ENCODE results near the gene ZBTB1. TPM values are rescaled to one million over a fixed set of nuclear protein-coding genes. Genes with fewer than 3 reads are reported as not detected.
"Not testable (repeated sequence)": the region's sequence is repeated elsewhere in the genome, so short reads cannot be mapped to it uniquely, and the experiment has no call there.

Gene ZBTB1
- total RNA-seq, 2 experiments from 2014 or later, result 146 to 147 TPM

DNA sequence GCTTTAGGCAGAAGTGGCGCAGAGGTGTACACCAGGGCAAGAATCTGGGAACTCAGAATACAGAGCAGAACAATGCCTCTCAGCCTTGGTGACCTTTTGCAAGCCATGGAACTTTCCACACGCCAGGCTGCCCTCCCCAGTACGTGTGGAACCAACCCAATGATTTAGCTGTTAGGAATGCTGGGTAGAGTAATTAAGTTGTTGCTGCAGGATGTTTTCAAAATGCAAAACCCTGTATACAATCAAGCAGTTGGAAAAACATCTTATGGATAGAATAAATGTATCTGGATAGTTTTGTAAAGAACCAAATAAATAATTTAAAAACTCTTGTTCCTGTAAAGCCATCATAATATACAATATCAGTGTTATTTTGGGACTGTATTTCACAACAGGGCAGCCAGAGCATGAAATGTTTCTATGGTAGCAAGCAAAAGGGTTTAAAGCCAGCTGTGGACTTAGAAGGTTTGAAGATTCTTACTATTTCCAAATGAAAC, 64.6 kb downstream of the ZBTB1 start:
- Histone ChIP-seq H3K27me3 (ENCODE audit: control insufficient read depth in 1 of 2, insufficient read depth in 2 of 2, low read length in 2 of 2) (no peaks in the 10 kb centered on the region), H3K36me3 (ENCODE audit: insufficient read depth, low read length) (no peaks in the 10 kb centered on the region), H3K4me3 (ENCODE audit: low read length) (no peak overlapping the region), H3K9me3 (ENCODE audit: control insufficient read depth in 1 of 2, insufficient read depth in 1 of 2, low read length in 2 of 2) (no peaks in the 10 kb centered on the region), H3K4me1 (ENCODE audit: insufficient read depth, low read length) (no peaks in the 10 kb centered on the region), H3K27ac (ENCODE audit: low read depth in 1 of 2, low read length in 2 of 2) (no peak overlapping the region)
- no peak overlapping the region for H3K27ac Mint-ChIP-seq
- H3K4me1 Mint-ChIP-seq (ENCODE audit: low read depth), result no peaks in the 10 kb centered on the region
- ChIA-PET POLR2A (no interaction called here), CTCF (no interaction called here)
- intact Hi-C loops (cut with DNase I, micrococcal nuclease), result no loop called here
- TF ChIP-seq, protein P1, sequence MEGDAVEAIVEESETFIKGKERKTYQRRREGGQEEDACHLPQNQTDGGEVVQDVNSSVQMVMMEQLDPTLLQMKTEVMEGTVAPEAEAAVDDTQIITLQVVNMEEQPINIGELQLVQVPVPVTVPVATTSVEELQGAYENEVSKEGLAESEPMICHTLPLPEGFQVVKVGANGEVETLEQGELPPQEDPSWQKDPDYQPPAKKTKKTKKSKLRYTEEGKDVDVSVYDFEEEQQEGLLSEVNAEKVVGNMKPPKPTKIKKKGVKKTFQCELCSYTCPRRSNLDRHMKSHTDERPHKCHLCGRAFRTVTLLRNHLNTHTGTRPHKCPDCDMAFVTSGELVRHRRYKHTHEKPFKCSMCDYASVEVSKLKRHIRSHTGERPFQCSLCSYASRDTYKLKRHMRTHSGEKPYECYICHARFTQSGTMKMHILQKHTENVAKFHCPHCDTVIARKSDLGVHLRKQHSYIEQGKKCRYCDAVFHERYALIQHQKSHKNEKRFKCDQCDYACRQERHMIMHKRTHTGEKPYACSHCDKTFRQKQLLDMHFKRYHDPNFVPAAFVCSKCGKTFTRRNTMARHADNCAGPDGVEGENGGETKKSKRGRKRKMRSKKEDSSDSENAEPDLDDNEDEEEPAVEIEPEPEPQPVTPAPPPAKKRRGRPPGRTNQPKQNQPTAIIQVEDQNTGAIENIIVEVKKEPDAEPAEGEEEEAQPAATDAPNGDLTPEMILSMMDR (IDR thresholded peaks at IDR 0.05), result no peak
- DNase-seq, result no peak
- H3K36me3 Mint-ChIP-seq (ENCODE audit: low read depth), result no peaks in the 10 kb centered on the region
- H3K4me3 Mint-ChIP-seq, result no peak overlapping the region
- H3K9me3 Mint-ChIP-seq, result no peaks in the 10 kb centered on the region
- H3K27me3 Mint-ChIP-seq, result peaks cover 5% of the 10 kb centered on the region
- ATAC-seq (ENCODE audit: poor library complexity), result no peak

DNA sequence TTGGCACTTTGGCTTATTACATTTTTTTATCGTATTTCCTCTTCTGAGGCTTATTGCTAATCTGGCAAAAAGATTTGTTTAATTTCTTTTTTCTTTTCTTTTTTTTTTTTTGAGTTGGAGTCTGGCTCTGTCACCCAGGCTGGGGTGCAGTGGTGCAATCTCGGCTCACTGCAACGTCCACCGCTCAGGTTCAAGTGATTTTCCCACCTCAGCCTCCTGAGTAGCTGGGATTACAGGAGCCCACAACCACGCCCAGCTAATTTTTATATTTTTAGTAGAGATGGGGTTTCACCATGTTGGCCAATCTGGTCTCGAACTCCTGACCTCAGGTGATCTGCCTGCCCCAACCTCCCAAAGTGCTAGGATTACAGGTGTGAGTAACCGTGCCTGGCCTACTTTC, 65.1 kb downstream of the ZBTB1 start:
- H3K9me3 Mint-ChIP-seq; H3K27ac ChIP-seq (ENCODE audit: low read depth in 1 of 2, low read length in 2 of 2); H3K36me3 Mint-ChIP-seq (ENCODE audit: low read depth); H3K4me3 Mint-ChIP-seq; DNase-seq; H3K4me1 ChIP-seq (ENCODE audit: insufficient read depth, low read length); H3K4me1 Mint-ChIP-seq (ENCODE audit: low read depth); intact Hi-C loops (cut with DNase I, micrococcal nuclease); CTCF ChIA-PET; H3K27ac Mint-ChIP-seq; H3K9me3 ChIP-seq (ENCODE audit: control insufficient read depth in 1 of 2, insufficient read depth in 1 of 2, low read length in 2 of 2); H3K4me3 ChIP-seq (ENCODE audit: low read length); H3K27me3 Mint-ChIP-seq; POLR2A ChIA-PET; ATAC-seq (ENCODE audit: poor library complexity); H3K36me3 ChIP-seq (ENCODE audit: insufficient read depth, low read length); H3K27me3 ChIP-seq (ENCODE audit: control insufficient read depth in 1 of 2, insufficient read depth in 2 of 2, low read length in 2 of 2): not testable (repeated sequence)

DNA sequence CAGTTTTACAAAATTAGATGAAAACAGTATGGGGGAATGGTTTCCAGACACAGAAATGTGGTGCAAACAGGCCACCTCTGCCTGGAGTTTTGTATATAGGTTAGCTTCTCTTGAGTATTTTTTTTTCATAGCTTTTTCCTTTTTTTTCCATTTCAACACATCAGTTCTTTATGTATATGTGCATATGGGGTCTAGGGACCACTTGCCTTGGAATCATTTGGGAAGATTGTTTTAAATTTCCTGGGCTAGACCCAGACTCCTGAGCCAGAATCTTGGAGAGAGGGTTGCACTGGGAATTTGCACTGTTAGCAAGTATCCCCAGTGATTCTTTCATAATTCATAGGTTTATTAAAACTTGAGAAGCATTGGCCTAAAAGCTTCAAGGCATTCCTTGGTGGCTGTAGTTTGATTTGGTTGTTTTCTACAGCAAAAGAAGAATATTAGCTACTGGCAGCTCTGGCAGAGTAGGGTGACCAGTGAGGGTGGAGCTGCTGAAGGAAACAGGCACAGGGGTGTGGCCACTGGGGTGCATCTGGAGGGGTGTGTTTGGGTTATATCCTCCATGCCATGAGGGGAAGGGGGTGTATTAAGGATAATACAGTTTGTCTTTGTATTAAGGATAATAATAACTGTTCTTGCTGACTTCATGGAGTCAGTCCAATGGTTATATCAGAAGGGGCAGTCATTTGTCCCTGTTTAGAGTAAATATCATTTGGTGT, 68.0 kb downstream of the ZBTB1 start:
- no peak overlapping the region for H3K4me3 ChIP-seq (ENCODE audit: low read length)
- DNase-seq, result no peak
- H3K27me3 ChIP-seq (ENCODE audit: control insufficient read depth in 1 of 2, insufficient read depth in 2 of 2, low read length in 2 of 2), result no peaks in the 10 kb centered on the region
- intact Hi-C loops (cut with DNase I, micrococcal nuclease), result no loop called here
- Mint-ChIP-seq H3K36me3 (ENCODE audit: low read depth) (no peaks in the 10 kb centered on the region), H3K4me1 (ENCODE audit: low read depth) (no peaks in the 10 kb centered on the region), H3K27ac (no peak overlapping the region), H3K9me3 (no peaks in the 10 kb centered on the region), H3K27me3 (no peaks in the 10 kb centered on the region), H3K4me3 (no peak overlapping the region)
- ChIA-PET POLR2A (no interaction called here), CTCF (interaction anchor here (0.6 kb wide), 1 partner anchor 12 kb away, joined by 3 read pairs; no protein-coding TSS in a partner anchor)
- ATAC-seq (ENCODE audit: poor library complexity), result no peak
- H3K36me3 ChIP-seq (ENCODE audit: insufficient read depth, low read length), result no peaks in the 10 kb centered on the region
- no peaks in the 10 kb centered on the region for H3K4me1 ChIP-seq (ENCODE audit: insufficient read depth, low read length)
- TF ChIP-seq, protein P1 (IDR thresholded peaks at IDR 0.05), result no peak
- H3K9me3 ChIP-seq (ENCODE audit: control insufficient read depth in 1 of 2, insufficient read depth in 1 of 2, low read length in 2 of 2), result no peaks in the 10 kb centered on the region
- no peak overlapping the region for H3K27ac ChIP-seq (ENCODE audit: low read depth in 1 of 2, low read length in 2 of 2)

GRCh38 chr14:64573109-64573508, 68.5 kb downstream of the ZBTB1 start:
- H3K9me3 Mint-ChIP-seq, result no peaks in the 10 kb centered on the region
- no peaks in the 10 kb centered on the region for H3K27me3 ChIP-seq (ENCODE audit: control insufficient read depth in 1 of 2, insufficient read depth in 2 of 2, low read length in 2 of 2)
- ChIA-PET CTCF (no interaction called here), POLR2A (no interaction called here)
- no peaks in the 10 kb centered on the region for H3K27me3 Mint-ChIP-seq
- DNase-seq (no peak), ATAC-seq (ENCODE audit: poor library complexity) (no peak)
- H3K4me3 ChIP-seq (ENCODE audit: low read length), result no peak overlapping the region
- H3K9me3 ChIP-seq (ENCODE audit: control insufficient read depth in 1 of 2, insufficient read depth in 1 of 2, low read length in 2 of 2), result no peaks in the 10 kb centered on the region
- no peaks in the 10 kb centered on the region for H3K4me1 Mint-ChIP-seq (ENCODE audit: low read depth)
- no peaks in the 10 kb centered on the region for H3K36me3 ChIP-seq (ENCODE audit: insufficient read depth, low read length)
- intact Hi-C loops (cut with DNase I, micrococcal nuclease), result no loop called here
- H3K27ac Mint-ChIP-seq, result no peak overlapping the region
- H3K36me3 Mint-ChIP-seq (ENCODE audit: low read depth), result no peaks in the 10 kb centered on the region
- H3K27ac ChIP-seq (ENCODE audit: low read depth in 1 of 2, low read length in 2 of 2), result no peak overlapping the region
- H3K4me1 ChIP-seq (ENCODE audit: insufficient read depth, low read length), result no peaks in the 10 kb centered on the region
- TF ChIP-seq, protein P1 (IDR thresholded peaks at IDR 0.05), result no peak
- no peak overlapping the region for H3K4me3 Mint-ChIP-seq

Measured in CD4-positive, alpha-beta T cell (primary cell).